Endothelial cell of umbilical vein (primary cell): ENCODE measurements around the gene EMCN. TPM values are rescaled to one million over a fixed set of nuclear protein-coding genes. Genes with fewer than 3 reads are reported as not detected.
A peak's percentile ranks its signal among the peaks of the same experiment; 100 is the strongest.
"Not testable (repeated sequence)": the region's sequence is repeated elsewhere in the genome, so short reads cannot be mapped to it uniquely, and the experiment has no call there.

Experiments
- BruUV-seq: library from RNA; stranded (reverse); fragments of 400-500 nt; replicated peaks from 2 replicates; lab custom pipeline; 2021; lab: Mats Ljungman, UMichigan
- CTCF ChIA-PET: fragments of 300-600, 350-600 bp; sonication (Branson Sonifier 250); formaldehyde crosslinking; loops from one replicate; lab custom pipeline; 2021; ENCODE audit warnings: antibody characterized with exemption, inconsistent platforms; lab: Charles Lee
- POLR2A ChIA-PET: fragments of 300-600, 350-600 bp; sonication (Branson Sonifier 250); formaldehyde crosslinking; loops from one replicate; lab custom pipeline; 2021; ENCODE audit warnings: antibody characterized with exemption, inconsistent platforms; lab: Charles Lee
- DNase-seq: peaks from one replicate; pipeline ENCODE4 v3.0.0-alpha.2; 2011; ENCODE audit warnings: low read depth, low spot score
- FAIRE-seq: peaks from 2 replicates; lab custom pipeline; 2011; peaks lifted over from hg19 to GRCh38; lab: Jason Lieb, UNC
- H2AFZ ChIP-seq: 2 replicates; pipeline ENCODE4 v1.6.0; 2012; ENCODE audit warnings: low read depth, low read length, control low read depth, inconsistent platforms
- H3K27ac ChIP-seq: 2 replicates; pipeline ENCODE4 v1.5.1; 2011; ENCODE audit warnings: low read depth, mild to moderate bottlenecking, control low read depth, low read length, moderate library complexity; ENCODE audit not compliant: insufficient read depth
- H3K27me3 ChIP-seq, 2 experiments: 2 replicates each; pipeline versions ENCODE4 v1.6.0 to v1.6.1; 2011; ENCODE audit warnings: low read length in 2 of 2, mixed read lengths in 1 of 2; ENCODE audit not compliant: control insufficient read depth in 2 of 2, insufficient read depth in 2 of 2
- H3K36me3 ChIP-seq, 2 experiments: 2 replicates in 1 of 2; 3 replicates in 1 of 2; pipeline ENCODE4 v1.5.1; 2011; ENCODE audit warnings: low read length in 2 of 2, mild to moderate bottlenecking in 1 of 2, moderate library complexity in 1 of 2; ENCODE audit not compliant: control insufficient read depth in 2 of 2, insufficient read depth in 2 of 2; ENCODE audit errors: extremely low read depth in 1 of 2
- H3K4me1 ChIP-seq: 3 replicates; pipeline ENCODE4 v1.5.1; 2011; ENCODE audit warnings: mild to moderate bottlenecking, low read length; ENCODE audit not compliant: control insufficient read depth, insufficient read depth; ENCODE audit errors: extremely low read depth
- H3K4me2 ChIP-seq: 2 replicates; pipeline ENCODE4 v1.6.1; 2011; ENCODE audit warnings: low read length, control low read depth, mixed read lengths; ENCODE audit not compliant: insufficient read depth
- H3K4me3 ChIP-seq, 3 experiments: fragments of 200-600 bp in 1 of 3; sonication (generic), shearing (Covaris generic) in 1 of 3; replicated peaks in 1 of 3; 2 replicates each; pipeline ENCODE4 v1.5.1; 2011 to 2016; ENCODE audit warnings: control low read depth in 3 of 3, low read length in 3 of 3, mild to moderate bottlenecking in 2 of 3, inconsistent platforms in 1 of 3, low read depth in 1 of 3, moderate library complexity in 1 of 3; ENCODE audit not compliant: insufficient read depth in 1 of 3
- H3K79me2 ChIP-seq: 2 replicates; pipeline ENCODE4 v1.6.0; 2012; ENCODE audit warnings: low read length, inconsistent platforms; ENCODE audit not compliant: control insufficient read depth, insufficient read depth
- H3K9ac ChIP-seq: replicated peaks from 2 replicates; pipeline ENCODE3; 2011; ENCODE audit warnings: low read length, control low read depth; ENCODE audit not compliant: insufficient read depth; ENCODE audit errors: extremely low read depth
- H3K9me1 ChIP-seq: replicated peaks from 3 replicates; pipeline ENCODE4 v1.6.0; 2011; ENCODE audit warnings: mild to moderate bottlenecking, low read length; ENCODE audit not compliant: control insufficient read depth, insufficient read depth; ENCODE audit errors: extremely low read depth
- H3K9me3 ChIP-seq: replicated peaks from 2 replicates; pipeline ENCODE4 v1.5.1; 2012; ENCODE audit warnings: low read length, inconsistent platforms; ENCODE audit not compliant: control insufficient read depth, insufficient read depth
- H4K20me1 ChIP-seq: replicated peaks from 2 replicates; pipeline ENCODE3; 2011; ENCODE audit warnings: mild to moderate bottlenecking, low read length; ENCODE audit not compliant: control insufficient read depth, insufficient read depth; ENCODE audit errors: extremely low read depth
- FOS ChIP-seq: IDR thresholded peaks from 2 replicates; pipeline ENCODE4 v1.6.1; 2011; ENCODE audit warnings: mild to moderate bottlenecking, low read length, moderate library complexity, borderline replicate concordance; ENCODE audit not compliant: insufficient read depth
- GATA2 ChIP-seq: IDR thresholded peaks from 2 replicates; pipeline ENCODE4 v1.7.0; 2011; ENCODE audit warnings: low read depth, mild to moderate bottlenecking, moderate library complexity, mixed read lengths, low read length; ENCODE audit not compliant: insufficient read length, insufficient read depth
- JUN ChIP-seq: IDR thresholded peaks from 2 replicates; pipeline ENCODE4 v1.6.1; 2011; ENCODE audit warnings: borderline replicate concordance, low read depth; ENCODE audit not compliant: insufficient read length, insufficient read depth
- MYC ChIP-seq: IDR thresholded peaks from one replicate; pipeline ENCODE4 v1.6.1; 2011; ENCODE audit warnings: mild to moderate bottlenecking, low read depth, low read length
- dilution Hi-C: fragments of 300-500 bp; cut with MboI; formaldehyde crosslinking; loops from one replicate; pipeline ENCODE4 v1.15.0; 2019; ENCODE audit warnings: low sequenced_read_pairs; ENCODE audit not compliant: extremely low pct_ligation_motif_present
- intact Hi-C: fragments of 100-400 bp; cut with micrococcal nuclease; formaldehyde crosslinking; loops from one replicate; pipeline ENCODE4 v1.10.0; 2022
- polyA plus RNA-seq, 4 experiments: library from polyadenylated mRNA; depleted of rRNA in 3 of 4; stranded (reverse) in 3 of 4; unstranded in 1 of 4; fragments of >200 nt; gene quantifications; 2 replicates each; pipeline versions ENCODE4 v1.2.1 to v1.2.3, GENCODE V29; 2011 to 2012; ENCODE audit warnings: missing spikeins in 1 of 4
- total RNA-seq: library from RNA; stranded (reverse); gene quantifications from 2 replicates; pipeline ENCODE4 v1.2.3, GENCODE V29; 2021

The EMCN gene
- total and polyA plus RNA-seq, 2 donors (not counting 3 experiments of a cell fraction or from before 2014, with no cell fraction given), result 51.6 to 97.3 TPM

- H3K36me3 ChIP-seq, H2AFZ ChIP-seq, POLR2A ChIA-PET, H3K9ac ChIP-seq, H3K79me2 ChIP-seq, intact Hi-C loops, H3K4me2 ChIP-seq, FAIRE-seq, H3K27ac ChIP-seq, dilution Hi-C loops, H3K9me1 ChIP-seq, DNase-seq, H3K4me3 ChIP-seq, BruUV-seq, H3K4me1 ChIP-seq, H3K9me3 ChIP-seq, H4K20me1 ChIP-seq, H3K27me3 ChIP-seq: not testable (repeated sequence)
- CTCF ChIA-PET, result interaction anchor here (0.8 kb wide), 1 partner anchor 19 kb away, joined by 3 read pairs; no protein-coding TSS in a partner anchor
Observed at GRCh38 chr4:100530161-100530560, 12.3 kb upstream of the EMCN start.

GRCh38 chr4:100525686-100526085 lies 7.9 kb upstream of the EMCN start:
- H3K9ac ChIP-seq, result no peak overlapping the region
- TF ChIP-seq MYC (no peak), GATA2 (no peak), JUN (no peak), FOS (no peak)
- H3K4me2 ChIP-seq, result no peak overlapping the region
- intact Hi-C loops, result no loop called here
- H3K79me2 ChIP-seq, result no peaks in the 10 kb centered on the region
- H3K27ac ChIP-seq, result no peak overlapping the region
- H3K9me1 ChIP-seq, result no peaks in the 10 kb centered on the region
- no peaks in the 10 kb centered on the region for H4K20me1 ChIP-seq
- H3K27me3 ChIP-seq, result no peaks in the 10 kb centered on the region
- DNase-seq (no peak), FAIRE-seq (no peak)
- dilution Hi-C loops, result no loop called here
- no peaks in the 10 kb centered on the region for H3K36me3 ChIP-seq
- H2AFZ ChIP-seq, result peak overlapping the region; percentile 78
- no peak overlapping the region for H3K4me3 ChIP-seq
- POLR2A ChIA-PET, result no interaction called here
- H3K4me1 ChIP-seq, result peaks cover 6% of the 10 kb centered on the region
- H3K9me3 ChIP-seq, result no peaks in the 10 kb centered on the region
- BruUV-seq, result no TSS peak
- CTCF ChIA-PET, result interaction anchor here (0.7 to 1.1 kb wide), 3 partner anchors 11 to 32 kb away, joined by 3 read pairs; no protein-coding TSS in a partner anchor
